Activated CD8-positive, alpha-beta memory T cell treated with anti-CD3 and anti-CD28 coated beads for 48 hours (primary cell): Measurements from ENCODE around the gene ZNF892.
A peak's percentile ranks its signal among the peaks of the same experiment; 100 is the strongest.

ENCODE experiments used
- DNase-seq, 3 experiments: peaks; one replicate each; pipeline ENCODE4 v3.0.0-alpha.2; 2020; ENCODE audit warnings: low read depth in 2 of 3, low spot score in 2 of 3

ZNF892 gene

GRCh38 chr2:95207111-95207961 is at the start of gene ZNF892:
TSS of gene ZNF892 (plus strand) at chr2:95207521. CDS start at chr2:95207816, 295 bp downstream.
- DNase-seq, result peak; percentile 61 to 70 (median 64)

GRCh38 chr2:95158441-95158840 is 48.9 kb upstream of the ZNF892 start:
- no peak for DNase-seq

GRCh38 chr2:95158891-95159619 is 48.3 kb upstream of the ZNF892 start:
- DNase-seq, result peak; percentile 11 to 21 (median 19)

GRCh38 chr2:95159690-95160449 is 47.5 kb upstream of the ZNF892 start, which contains the start of gene ZNF514:
TSS of gene ZNF514 (minus strand) at chr2:95159848. CDS start at chr2:95153253, 6,595 bp downstream.
- peak; percentile 24 to 58 (median 31) for DNase-seq

GRCh38 chr2:95165030-95165370 is 42.3 kb upstream of the ZNF892 start:
- no peak for DNase-seq

GRCh38 chr2:95165371-95166064 is 41.8 kb upstream of the ZNF892 start, which contains the start of gene ZNF2:
TSS of gene ZNF2 (plus strand) at chr2:95165809. CDS start at chr2:95176227, 10,418 bp downstream.
- DNase-seq, result peak; percentile 83 to 94 (median 90)

- no peak for DNase-seq
Observed at GRCh38 chr2:95166065-95166763, 41.1 kb upstream of the ZNF892 start.

GRCh38 chr2:95171902-95172301 is 35.4 kb upstream of the ZNF892 start:
- DNase-seq, result no peak

GRCh38 chr2:95174031-95174542 is 33.2 kb upstream of the ZNF892 start:
- DNase-seq, result no peak

- DNase-seq, result no peak
Observed at GRCh38 chr2:95179451-95179850, 27.9 kb upstream of the ZNF892 start.

GRCh38 chr2:95181774-95182173 is 25.5 kb upstream of the ZNF892 start:
- DNase-seq, result no peak

GRCh38 chr2:95185197-95185596 is 22.1 kb upstream of the ZNF892 start:
- no peak for DNase-seq

- no peak for DNase-seq
Observed at GRCh38 chr2:95185973-95186372, 21.3 kb upstream of the ZNF892 start.

GRCh38 chr2:95192956-95193355 is 14.4 kb upstream of the ZNF892 start:
- DNase-seq, result peak in 2 of 3 experiments; percentile 9 to 16

- DNase-seq, result no peak
Observed at GRCh38 chr2:95203911-95204310, 3.4 kb upstream of the ZNF892 start.

GRCh38 chr2:95204396-95204795 is 2.9 kb upstream of the ZNF892 start:
- DNase-seq, result no peak

- DNase-seq, result no peak
Observed at GRCh38 chr2:95206096-95206495, 1.2 kb upstream of the ZNF892 start.

- DNase-seq, result no peak
Observed at GRCh38 chr2:95208106-95208505, 785 bp downstream of the ZNF892 start.

GRCh38 chr2:95215018-95215612 is 7.8 kb downstream of the ZNF892 start:
- no peak for DNase-seq
